ENCODE data around the gene TCOF1. TPM values are rescaled to one million over a fixed set of nuclear protein-coding genes. Genes with fewer than 3 reads are reported as not detected.

The TCOF1 gene
- total and polyA plus RNA-seq, 11 donors, result 11.9 to 29.9 (median 16.0) TPM

- H3K4me3 ChIP-seq, result no peak overlapping the region
- WGBS, 4 donors, result 90 to 99% (median 95%) methylated on average over 4 to 5 of the region's 5 CpGs
- peak overlapping the region in 5 of 12 donors; percentile 47 to 84 (median 69) for H3K27ac ChIP-seq
These were observed 71.5 kb downstream of the TCOF1 start for GRCh38 chr5:150428978-150429377.

GRCh38 chr5:150429410-150429873, 71.9 kb downstream of the TCOF1 start:
- H3K36me3 ChIP-seq, result no peaks in the 10 kb centered on the region
- 85 to 86% (median 85%) methylated on average over 5 of the region's 5 CpGs for WGBS, 4 donors
- H3K9me3 ChIP-seq, result no peaks in the 10 kb centered on the region
- H3K27ac ChIP-seq, result peak overlapping the region in 1 of 12 donors; percentile 30
- intact Hi-C loops (cut with DNase I), result loop anchor here in 1 of 10 donors (10.0 kb wide), 1 partner anchor 395 kb away; no protein-coding TSS in a partner anchor
- H3K4me3 ChIP-seq, result no peak overlapping the region
- no peak for ATAC-seq
- H3K27me3 ChIP-seq, result no peaks in the 10 kb centered on the region
- H3K4me1 ChIP-seq, result peaks cover 0 to 22% (median 4%) of the 10 kb centered on the region in 12 donors
- no peak for DNase-seq
- TF ChIP-seq CTCF (IDR thresholded peaks at IDR 0.05) (no peak), POLR2A (IDR thresholded peaks at IDR 0.05) (no peak)

More at GRCh38 chr5:150428978-150429377, 71.5 kb downstream of the TCOF1 start:
- DNase-seq (no peak), ATAC-seq (no peak)
- Histone ChIP-seq H3K27me3 (no peaks in the 10 kb centered on the region), H3K9me3 (no peaks in the 10 kb centered on the region), H3K36me3 (no peaks in the 10 kb centered on the region), H3K4me1 (peaks cover 0 to 22% (median 4%) of the 10 kb centered on the region in 12 donors)
- no peak for TF ChIP-seq POLR2A (IDR thresholded peaks at IDR 0.05)
- no peak for TF ChIP-seq CTCF (IDR thresholded peaks at IDR 0.05)
- intact Hi-C loops (cut with DNase I), result loop anchor here in 1 of 10 donors (10.0 kb wide), 1 partner anchor 394 kb away; no protein-coding TSS in a partner anchor

- ATAC-seq (no peak), DNase-seq (no peak)
- Histone ChIP-seq H3K27ac (peak overlapping the region in 2 of 12 donors; percentile 8 to 64), H3K4me3 (no peak overlapping the region), H3K27me3 (no peaks in the 10 kb centered on the region), H3K9me3 (no peaks in the 10 kb centered on the region), H3K4me1 (peaks cover 0 to 24% (median 6%) of the 10 kb centered on the region in 12 donors), H3K36me3 (no peaks in the 10 kb centered on the region)
- intact Hi-C loops (cut with DNase I), result loop anchor here in 8 of 10 donors (10.0 kb wide), 6 partner anchors 156 to 426 kb away; partner anchors contain the start of genes CDX1 (in 1 of the 8), HMGXB3 (in 1 of the 8) and TIGD6 (in 1 of the 8)
- TF ChIP-seq POLR2A (IDR thresholded peaks at IDR 0.05), result no peak
- WGBS, 4 donors, result 88 to 91% (median 89%) methylated on average over 13 to 18 of the region's 18 CpGs
These were observed 73.6 kb downstream of the TCOF1 start for GRCh38 chr5:150431048-150431447.

DNA sequence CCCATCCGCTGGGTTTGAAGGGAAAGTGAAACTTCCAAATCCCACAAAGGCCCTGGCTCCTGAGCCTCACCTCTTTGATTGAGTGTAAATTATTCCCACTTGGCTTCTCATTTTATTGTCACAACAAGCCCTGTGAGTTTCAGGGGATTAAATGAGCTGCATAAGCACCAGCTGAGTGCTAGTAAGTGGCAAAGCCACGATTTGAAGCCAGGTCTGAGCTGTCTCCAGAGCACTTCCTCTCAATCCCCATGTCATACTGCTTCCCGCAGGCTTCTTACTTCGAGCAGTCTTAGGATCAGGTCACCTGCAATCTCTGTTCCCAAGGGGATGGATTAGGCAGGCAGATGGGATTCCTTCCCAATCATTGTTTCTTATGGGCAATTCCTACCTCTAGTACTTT, 74.1 kb downstream of the TCOF1 start:
- TF ChIP-seq POLR2A (IDR thresholded peaks at IDR 0.05) (no peak), CTCF (IDR thresholded peaks at IDR 0.05) (no peak)
- intact Hi-C loops (cut with DNase I), result loop anchor here in 8 of 10 donors (10.0 kb wide), 6 partner anchors 157 to 427 kb away; partner anchors contain the start of genes CDX1 (in 1 of the 8), HMGXB3 (in 1 of the 8) and TIGD6 (in 1 of the 8)
- Histone ChIP-seq H3K4me1 (peaks cover 0 to 29% (median 7%) of the 10 kb centered on the region in 12 donors), H3K36me3 (no peaks in the 10 kb centered on the region), H3K9me3 (no peaks in the 10 kb centered on the region), H3K27ac (peak overlapping the region in 10 of 12 donors; percentile 8 to 64 (median 52)), H3K4me3 (no peak overlapping the region), H3K27me3 (no peaks in the 10 kb centered on the region)
- DNase-seq (no peak), ATAC-seq (no peak)
- 45 to 58% (median 51%) methylated on average over 4 of the region's 4 CpGs for WGBS, 4 donors
